Hindlimb muscle (tissue), 1 donor: Measurements from ENCODE around the gene CPT1B. TPM values are rescaled to one million over a fixed set of nuclear protein-coding genes. Genes with fewer than 3 reads are reported as not detected.
"Not testable (repeated sequence)": the region's sequence is repeated elsewhere in the genome, so short reads cannot be mapped to it uniquely, and the experiment has no call there.

Source experiments
- DNase-seq: peaks from one replicate; pipeline ENCODE4 v3.0.0-alpha.2; 2013
- polyA plus RNA-seq: library from polyadenylated mRNA; unstranded; fragments of 120-200 nt; gene quantifications from one replicate; pipeline ENCODE4 v1.2.1, GENCODE V29; 2013; ENCODE audit not compliant: insufficient read length

CPT1B gene
- polyA plus RNA-seq, 1 donor, result 52.6 TPM

DNA sequence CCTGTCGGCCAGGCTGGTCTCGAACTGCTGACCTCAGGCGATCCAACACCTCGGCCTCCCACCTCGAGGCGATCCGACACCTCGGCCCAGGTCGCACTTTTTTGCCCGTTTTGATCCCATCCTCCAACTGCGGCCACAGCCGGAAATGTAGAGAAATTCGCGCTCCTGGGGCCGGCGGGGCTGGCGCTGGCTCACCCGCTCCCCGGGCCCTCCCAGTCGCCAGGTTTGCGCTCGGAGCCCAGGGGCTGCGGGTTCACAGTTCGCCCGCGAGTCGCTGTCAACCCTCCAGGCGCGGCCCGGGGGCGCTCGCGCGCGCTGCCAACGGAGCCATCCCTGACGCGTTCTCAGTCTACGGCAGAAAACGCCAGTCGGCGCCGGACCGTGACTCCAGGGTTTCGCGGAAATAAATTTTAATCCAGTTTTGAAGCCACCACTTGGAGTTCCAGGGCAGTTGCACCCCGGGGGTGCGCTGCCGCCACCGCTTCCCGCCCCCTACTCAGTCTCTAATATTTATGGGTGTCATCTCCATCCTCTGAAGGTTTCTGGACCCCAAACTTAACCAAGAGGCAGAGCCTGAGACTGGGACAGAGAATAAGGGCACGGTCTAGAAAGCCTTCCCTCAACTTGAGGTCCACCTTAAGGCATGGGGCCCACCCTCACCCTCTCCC is 34.0 kb downstream of the CPT1B start:
- DNase-seq, result peak; percentile 42

DNA sequence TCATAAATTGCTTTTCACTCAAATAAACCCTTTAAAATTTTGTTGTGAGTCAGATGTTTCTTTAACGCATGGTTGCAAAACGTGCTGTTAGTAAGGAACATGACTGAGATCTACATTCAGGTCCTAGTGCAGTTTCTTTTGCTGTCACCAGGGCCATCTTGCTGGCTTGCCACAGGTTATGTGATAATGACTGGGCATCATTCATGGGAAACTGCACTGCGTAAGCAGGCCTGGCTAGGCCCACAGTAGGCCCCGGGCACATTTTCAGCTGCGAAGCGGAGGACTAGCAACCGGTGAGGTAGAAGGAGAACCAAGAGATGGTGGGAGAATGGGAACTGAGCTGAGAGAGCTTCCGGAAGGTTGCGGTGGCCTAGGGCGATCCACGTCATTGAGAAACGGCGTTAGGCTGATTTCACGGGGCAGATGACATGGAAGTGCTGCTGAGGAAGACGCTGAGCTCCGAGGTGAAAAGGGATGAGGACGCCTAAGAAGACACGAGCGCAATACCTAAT is 35.8 kb downstream of the CPT1B start:
- no peak for DNase-seq

DNA sequence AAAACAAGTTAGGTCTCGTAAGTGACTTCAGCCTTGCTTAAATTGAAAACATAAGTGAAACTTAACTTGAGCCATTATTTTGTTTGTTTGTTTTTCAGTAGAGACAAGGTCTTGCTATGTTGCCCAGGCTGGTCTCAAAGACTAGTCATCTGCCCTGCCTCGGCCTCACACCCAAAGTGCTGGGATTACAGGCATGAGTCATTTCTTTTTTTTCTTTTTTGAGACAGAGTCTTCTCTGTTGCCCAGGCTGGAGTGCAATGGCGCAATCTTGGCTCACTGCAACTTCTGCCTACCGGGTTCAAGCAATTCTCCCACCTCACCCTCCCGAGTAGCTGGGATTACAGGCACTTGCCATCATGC is 36.6 kb downstream of the CPT1B start:
- DNase-seq, result not testable (repeated sequence)

DNA sequence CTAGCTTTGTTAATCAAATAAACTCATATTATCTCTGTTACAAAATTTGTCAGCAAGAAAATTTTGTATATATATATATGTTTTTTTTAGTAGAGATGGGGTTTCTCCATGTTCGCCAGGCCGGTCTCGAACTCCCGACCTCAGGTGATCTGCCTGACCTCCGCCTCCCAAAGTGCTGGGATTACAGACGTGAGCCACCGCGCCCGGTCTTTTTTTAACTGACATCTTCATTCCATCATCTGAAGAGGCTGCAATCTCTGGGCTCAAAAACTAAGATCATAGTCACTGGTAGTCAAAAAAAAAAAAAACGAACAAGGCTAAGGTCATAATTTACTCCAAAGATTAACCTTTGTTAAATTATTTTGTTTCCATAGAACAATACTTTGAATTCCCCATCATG is 37.8 kb downstream of the CPT1B start:
- DNase-seq, result no peak

DNA sequence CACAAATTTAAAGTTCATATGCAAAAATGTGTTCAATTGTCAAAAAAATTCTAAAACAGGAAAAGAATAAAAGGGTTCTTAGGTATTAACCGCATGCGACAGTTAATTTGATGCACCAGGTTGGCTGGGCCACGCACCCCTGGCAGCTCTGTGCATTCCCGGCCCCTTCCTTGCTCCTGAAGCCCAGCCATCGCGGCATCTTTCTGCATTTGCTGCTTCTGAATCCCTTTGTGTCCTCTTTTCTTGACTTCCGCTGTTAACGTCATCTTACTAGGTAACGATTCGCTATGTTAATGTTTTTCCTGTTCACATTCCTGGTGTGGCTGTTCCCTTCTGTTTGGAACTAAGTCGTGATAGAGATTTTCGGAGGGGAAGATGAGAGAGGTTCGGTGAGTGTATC is 40.5 kb downstream of the CPT1B start:
- DNase-seq, result no peak

DNA sequence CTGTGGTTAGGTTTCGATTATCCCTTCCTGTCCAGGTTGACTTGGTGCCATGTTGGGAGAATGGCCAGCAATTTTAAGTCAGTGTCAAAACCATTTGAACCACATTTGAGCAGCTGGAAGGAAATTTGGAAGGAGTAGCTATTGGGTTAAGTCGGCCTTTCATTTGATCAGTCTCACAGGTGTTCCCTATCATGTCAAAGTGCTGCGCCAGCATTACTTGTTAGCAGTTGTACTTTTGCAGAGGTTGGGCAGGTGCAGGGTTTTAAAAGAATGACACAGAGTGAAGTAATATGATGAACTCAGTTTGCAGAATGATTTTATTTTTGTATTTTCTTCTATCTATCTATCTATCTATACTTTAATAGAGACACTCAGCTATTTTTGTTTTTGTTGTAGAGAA is 42.0 kb downstream of the CPT1B start:
- no peak for DNase-seq

DNA sequence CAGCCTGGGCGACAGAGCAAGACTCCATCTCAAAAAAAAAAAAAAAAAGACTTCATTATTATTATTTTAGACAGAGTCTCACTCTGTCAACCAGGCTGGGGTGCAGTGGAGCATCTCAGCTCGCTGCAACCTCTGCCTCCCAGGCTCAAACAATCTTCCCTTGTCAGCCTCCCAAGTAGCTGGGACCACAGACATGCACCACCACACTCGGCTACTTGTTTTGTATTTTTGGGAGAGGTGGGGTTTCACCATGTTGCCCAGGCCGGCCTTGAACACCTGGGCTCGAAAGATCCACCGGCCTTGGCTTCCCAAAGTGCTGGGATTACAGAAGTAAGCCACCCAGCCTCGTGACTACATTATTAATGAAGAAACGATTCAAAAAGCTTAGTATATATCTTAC is 43.1 kb downstream of the CPT1B start:
- DNase-seq, result no peak

DNA sequence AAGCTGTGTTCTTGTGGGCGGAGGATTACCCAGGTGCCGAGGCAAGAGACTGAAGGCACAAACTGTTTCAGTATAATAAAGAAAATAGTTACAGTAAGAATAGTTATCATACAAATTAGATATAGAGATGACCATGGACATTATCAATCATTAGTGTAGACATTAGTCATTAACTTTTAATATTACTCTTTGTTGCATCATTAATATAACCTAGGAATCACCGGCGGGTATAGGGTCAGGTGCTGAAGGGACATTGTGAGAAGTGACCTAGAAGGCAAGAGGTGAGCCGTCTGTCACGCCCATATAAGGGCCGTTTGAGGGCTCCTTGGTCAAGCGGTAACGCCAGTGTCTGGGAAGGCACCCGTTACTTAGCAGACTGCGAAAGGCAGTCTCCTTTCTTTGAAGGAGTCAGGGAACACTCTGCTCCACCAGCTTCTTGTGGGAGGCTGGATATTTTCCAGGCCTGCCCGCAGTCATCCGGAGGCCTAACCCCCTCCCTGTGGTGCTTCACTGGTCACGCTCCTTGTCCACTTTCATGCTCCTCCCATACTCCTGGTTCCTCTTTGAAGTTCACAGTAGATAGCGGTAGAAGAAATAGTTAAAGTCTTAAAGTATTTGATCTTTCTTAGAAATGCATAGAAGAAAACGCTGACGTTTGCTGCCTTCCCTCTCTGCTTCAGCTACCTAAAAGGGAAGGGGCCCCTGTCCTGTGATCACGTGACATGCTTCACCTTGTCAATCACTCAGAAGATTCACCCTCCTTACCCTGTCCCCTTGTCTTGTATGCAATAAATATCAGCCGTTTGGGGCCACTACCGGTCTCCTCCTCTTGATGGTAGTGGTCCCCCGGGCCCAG is 44.1 kb downstream of the CPT1B start:
- not testable (repeated sequence) for DNase-seq

DNA sequence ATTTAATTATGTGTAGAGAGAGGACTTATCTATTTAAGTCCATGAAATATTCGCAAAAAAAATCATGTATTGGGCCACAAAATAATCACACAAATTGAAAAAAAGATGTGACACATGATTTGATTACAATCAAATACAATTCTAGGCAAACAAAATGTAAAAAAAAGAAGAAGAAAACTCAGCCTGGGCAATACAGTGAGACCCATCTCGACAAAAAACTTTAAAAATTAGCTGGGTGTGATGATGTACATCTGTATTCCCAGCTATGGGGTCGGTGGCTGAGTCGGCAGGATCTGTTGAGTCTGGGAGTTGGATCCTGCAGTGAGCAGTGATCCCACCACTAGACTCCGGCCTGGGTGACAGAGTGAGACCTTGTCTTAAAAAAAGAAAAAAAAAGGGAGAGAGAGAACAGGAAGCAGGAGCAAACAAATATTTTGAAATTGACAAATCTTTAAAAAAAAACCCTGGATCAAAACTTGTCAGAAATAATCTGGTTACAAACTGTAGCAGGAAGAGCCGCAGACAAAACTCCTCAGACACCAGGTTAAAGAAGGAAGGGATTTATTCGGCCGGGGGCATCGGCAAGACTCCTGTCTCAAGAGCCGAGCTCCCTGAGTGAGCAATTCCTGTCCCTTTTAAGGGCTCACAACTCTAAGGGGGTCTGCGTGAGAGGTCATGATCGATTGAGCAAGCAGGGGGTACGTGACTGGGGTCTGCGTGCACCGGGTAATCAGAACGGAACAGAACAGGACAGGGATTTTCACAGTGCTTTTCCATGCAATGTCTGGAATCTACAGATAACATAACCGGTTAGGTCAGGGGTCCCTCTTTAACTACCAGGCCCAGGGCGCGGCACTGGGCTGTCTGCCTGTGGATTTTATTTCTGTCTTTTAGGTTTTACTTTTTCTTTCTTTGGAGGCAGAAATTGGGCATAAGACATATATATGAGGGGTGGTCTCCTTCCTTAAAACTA is 45.1 kb downstream of the CPT1B start:
- no peak for DNase-seq

DNA sequence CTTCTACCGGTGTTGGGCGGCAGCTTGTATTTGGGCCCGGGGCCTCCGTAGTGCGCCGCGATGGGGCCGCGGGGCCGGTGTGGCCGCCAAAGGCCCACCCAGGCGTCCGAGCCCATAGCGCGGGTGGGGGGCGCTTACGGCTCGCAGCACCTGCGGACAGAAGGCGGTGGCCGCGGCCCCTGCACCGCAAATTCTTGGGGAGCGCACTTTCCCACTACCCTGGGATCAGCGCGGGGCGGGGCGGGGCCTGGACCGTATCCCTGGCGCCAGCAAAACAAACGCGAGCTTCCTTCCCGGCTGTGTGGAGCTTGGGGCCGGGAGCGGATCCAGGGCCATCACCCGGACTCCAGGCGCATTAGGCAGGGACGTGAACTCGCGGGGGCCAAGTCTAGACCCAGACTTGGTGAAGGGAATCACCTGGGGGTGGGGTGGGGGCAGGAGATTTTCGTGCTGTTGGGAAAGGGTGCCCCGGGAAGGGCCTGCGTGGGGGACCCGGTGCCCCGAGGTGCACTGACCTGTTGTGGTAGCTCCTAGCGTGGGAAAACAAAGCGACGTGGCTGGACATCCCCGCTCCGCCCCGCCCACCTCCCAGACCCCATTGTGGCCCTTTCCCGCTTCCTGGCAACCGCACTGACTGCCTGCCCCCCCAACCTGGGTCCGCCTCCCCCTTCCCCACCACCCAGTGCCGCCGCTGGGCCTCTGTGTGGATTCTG is 46.1 kb downstream of the CPT1B start:
- peak; percentile 63 for DNase-seq

DNA sequence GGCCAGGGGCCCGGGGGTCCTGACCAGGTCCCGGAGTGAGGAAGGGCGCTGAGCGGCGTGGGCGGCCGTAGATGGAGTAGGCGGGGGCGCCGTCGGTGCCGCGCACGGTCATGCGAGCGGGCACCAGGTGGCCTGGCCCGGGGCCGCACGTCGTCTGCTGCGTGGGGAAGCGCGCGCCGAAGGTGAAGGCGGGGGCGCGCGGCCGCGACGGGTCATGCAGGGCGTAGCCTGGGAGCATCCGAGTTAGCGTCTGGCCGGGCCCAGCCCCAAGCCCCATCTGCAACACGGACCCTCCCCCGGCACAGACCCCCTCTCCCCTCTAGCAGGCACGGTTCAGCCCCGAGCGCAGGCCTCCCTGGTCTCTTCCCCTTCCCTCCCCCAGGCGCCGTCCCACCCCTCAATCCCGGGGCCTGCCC is 46.7 kb downstream of the CPT1B start:
- peak; percentile 29 for DNase-seq

DNA sequence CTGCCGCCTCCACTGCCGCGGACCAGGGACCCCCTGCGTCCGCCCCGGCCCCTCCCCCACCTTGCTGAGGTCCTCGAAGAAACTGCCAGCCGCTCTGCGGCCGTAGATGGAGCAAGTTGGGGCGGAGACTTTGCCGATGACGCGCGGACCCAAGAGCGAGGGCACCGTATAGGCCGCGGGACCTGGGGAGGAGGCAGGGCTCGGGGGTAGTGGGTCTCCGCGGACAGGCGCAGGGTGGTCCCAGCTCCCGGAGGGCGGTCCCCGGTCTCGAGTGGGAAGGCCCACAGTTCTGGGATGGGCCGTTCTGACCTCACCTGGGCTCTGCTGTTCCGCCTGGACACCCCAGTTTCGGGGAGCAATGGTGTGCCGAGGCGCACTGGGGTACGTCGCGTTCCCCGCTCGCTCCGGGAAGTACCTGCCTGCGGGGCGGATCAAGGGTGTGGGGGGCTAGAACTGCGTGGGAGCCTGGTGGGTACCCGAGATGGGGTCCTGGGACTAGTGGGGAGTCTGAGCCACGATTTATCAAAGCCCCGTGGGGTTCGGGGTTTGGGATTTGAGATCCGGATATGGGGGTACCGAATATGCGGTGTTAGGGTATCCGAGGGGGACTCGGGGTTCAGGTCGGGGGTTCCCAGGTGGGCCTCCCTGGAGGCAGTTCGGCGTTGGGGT is 47.2 kb downstream of the CPT1B start:
- DNase-seq, result peak; percentile 73

DNA sequence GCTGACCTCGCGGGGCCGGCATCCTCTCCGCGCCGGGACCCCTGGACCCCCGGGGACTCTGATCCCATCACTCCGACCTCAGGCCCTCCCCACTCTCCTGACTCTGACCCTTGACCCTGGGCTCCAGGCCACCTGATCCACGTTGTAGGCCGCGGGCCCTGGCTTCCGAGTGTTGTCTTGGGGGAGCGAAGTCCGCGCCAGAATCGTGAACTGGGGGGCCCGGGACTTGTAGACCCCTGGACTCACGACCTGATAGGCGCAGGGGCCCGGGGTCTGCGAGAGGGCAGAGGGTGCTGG is 47.7 kb downstream of the CPT1B start:
- no peak for DNase-seq

DNA sequence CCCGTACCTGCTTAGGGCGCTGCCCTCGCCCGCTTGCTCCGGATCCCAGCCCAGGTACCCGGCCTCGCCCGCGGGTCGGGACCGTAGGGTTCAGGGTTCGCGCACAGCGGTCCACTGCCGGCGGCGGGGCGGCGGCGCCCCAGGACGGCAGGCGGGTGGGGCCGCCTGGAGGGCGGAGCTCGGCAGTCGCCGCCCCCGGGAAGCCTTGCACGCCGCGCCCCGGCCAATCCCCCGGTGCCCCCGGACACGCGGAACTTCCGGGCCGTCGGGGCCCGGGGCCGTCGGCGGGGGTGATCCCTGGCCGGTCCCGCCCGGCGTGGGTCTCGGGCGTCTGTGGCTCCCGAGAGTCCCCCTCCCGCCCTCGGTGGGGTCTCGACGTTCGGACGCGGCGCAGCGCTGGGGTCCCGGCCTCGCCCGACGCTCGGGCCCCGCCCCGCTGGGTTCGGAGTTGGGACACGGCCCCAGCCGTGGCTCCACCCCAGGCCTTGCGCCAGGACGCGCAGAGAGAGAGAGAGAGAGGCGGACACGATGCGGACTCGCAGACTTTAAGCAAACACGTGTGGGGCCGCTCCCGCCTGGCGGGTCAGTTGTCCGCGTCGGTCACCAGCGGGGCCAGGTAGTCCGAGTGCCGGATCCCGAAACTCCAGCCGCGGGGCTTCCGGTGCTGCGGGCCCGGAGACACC is 48.2 kb downstream of the CPT1B start, which contains the start of gene TYMP:
Gene TYMP, minus strand, starts transcription at position 116 of the 683 bp plus-strand sequence. CDS start 303 bp downstream, outside the sequence.
- peak; percentile 75 for DNase-seq

DNA sequence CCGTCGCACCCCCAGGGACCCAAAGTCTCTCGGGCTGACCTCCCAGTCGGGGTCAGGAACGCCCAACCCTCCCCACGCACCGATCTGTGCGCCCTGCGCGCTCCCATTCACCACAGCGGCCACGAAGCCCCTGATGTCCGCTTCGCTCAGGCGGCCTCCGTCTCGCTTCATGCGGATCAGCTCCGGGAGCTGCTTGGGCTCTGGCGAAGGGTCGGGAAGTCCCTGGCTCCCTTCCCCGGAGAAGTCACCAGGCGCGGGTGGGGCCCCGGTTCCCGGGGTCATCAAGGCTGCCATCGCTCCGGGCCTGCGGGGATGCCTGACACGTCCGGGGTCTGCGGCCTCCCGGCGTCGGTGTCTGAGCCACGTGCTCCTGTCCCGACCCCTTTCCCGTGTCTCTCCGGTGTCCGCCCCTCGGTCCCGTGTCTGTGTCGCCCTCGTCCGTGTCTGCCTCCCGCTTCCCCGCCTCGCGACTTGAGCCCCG is 48.8 kb downstream of the CPT1B start:
- no peak for DNase-seq

DNA sequence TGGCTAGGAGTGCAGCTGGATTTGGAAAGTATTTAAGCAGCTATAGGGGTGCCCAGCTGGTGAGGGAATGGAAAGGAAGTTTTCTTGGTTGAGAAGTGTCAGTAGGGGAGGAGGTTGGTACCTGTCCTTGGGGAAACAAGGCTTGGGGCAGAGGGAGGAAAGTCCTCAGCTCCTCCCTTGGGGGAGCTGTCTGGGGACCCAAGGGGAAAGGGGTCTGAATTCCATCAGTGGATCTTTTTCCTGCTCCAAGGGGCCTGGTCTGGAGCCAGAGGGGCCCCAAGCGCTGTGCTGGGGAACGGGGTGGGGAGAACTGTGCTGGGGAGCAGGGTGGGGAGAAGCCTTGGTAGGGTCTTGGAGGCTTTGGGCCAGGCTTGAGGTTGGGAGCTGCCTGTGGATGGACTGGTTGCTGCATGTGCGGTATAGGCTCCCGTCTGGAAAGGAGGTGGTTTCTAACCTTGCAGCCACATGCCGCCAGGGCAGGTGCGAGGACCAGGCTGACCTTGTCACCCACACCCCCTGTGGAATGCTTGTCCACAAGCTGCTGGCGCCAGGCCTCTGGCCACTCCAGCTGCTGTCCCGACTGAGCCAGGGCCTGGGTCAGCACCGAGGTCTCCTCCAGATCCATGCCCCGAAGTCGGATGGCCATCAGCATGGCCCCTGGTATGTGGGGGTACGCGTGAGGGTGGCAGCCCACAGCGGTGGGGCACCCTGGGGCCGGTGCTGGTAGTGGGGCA is 49.4 kb downstream of the CPT1B start:
- no peak for DNase-seq

DNA sequence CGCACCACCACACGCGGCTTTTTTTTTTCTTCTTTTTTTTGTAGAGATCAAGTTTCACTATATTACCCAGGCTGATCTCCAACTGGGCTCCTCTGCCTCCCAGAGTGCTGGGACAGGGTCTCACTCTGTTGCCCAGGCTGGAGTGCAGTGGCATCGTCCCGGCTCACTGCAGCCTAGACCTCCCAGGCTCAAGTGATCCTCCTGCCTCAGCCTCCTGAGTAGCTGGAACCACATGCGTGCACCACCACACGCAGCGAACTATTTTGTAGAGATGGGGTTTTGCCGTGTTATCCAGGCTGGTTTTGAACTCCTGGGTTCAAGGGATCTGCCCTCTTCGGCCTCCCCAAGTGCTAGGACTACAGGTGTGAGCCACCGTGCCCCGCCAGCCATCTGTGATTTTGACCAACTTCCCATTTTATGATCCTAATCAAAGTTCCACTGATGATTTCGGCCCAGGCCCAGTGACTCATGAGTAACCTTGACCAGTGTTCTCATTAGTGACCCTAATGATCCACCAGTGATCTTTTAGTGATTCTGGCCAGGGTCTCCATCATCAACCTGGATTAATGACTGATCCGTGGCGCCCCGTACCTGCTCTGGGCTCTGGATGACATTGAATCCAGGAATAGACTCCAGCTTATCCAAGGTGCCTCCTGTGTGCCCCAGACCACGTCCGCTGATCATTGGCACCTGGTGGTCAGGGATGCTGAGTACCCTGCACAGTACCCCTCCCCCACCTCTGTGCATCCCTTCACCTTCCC is 50.1 kb downstream of the CPT1B start:
- no peak for DNase-seq

DNA sequence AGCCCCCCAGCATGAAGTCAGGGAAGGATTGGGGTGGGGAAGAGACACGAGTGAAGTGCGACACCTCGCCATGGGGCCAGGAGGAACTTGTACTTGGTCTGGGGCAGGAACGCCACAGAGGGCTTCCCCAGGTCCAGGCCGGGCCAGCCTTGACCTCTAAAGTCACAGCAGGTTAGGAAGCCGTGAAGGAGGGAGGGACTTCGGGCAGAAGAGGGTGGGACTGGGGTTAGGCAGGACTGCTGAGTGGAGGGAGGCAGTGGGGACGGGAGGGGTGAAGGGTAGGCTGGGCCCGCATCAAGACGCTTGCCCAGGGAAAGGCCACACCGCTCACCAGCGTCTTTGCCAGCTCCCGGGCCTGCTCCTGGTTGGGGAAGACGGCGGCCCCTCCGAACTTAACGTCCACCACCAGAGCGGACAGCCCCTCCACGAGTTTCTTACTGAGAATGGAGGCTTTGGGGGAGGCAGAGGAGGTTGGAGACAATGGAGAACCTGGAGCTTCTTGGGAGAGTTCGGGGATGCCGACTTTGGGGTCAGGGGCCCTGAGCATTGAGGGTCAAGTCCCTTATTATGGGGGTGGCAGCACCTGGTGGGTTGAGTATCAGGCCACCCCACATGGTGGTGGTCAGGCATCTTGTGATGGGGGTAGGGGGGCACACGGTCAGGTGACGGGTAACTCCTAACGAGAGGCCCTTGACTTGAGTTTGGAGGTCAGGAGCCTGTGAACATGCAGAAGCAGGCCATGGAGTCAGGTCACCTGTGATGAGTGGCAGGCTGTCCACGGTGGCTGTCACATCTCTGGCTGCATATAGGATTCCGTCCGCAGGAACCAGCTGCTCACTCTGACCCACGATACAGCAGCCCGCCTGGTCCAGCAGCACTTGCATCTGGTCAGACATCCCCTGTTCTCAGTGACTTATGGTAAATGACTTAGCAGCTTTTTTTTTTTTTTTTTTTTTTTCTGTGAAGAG is 51.1 kb downstream of the CPT1B start:
- DNase-seq, result no peak
